GM18502 (cell line): ENCODE measurements around the gene DHRS12.

Experiments used
- ATAC-seq: cut with Tn5 transposase; IDR thresholded peaks from one replicate; pipeline ENCODE4 v1.9.1; 2021; ENCODE audit warnings: mild to moderate bottlenecking; ENCODE audit not compliant: unreplicated experiment, poor library complexity

DHRS12 gene

GRCh38 chr13:51733374-51734298 lies 70.3 kb downstream of the DHRS12 start:
- no peak for ATAC-seq

DNA sequence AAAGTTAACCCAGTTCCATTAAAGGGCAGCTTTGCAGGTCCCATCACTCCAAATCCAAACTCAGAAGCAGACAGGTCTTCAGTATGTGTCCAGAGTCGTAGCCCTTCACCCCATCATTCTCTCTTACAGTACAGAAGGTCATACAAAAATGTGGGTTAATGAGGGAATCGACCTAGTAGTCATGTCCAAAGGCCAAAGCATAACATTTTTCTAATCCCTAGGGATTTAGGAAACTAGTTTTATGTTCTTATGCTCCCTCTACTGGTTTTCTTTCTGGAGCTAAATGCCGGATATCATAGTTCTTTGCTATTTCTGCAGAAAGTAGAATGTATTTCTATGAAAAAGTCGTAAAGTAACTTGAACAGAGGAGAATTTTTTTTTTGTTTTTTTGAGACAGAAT lies 72.2 kb downstream of the DHRS12 start:
- ATAC-seq = no peak

DNA sequence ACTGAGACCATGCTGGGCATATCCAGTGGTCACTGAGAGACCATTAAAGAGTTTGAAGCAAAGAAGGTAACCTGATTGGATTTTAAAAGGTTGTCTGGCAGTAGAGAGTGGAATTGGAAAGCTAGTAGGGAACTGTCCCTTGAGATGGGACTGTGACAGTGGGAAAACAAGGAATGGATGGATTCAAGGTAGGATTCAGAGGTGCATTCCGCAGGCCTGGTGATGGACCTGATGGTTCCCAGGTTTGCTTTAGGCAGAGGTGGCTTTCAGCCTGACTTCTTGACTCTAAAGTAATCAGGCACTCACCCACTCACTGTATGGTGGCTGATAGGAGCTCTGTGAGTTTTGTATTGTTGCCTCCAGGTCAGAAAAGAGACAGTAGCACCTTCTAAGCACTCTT lies 73.0 kb downstream of the DHRS12 start:
- ATAC-seq = no peak

DNA sequence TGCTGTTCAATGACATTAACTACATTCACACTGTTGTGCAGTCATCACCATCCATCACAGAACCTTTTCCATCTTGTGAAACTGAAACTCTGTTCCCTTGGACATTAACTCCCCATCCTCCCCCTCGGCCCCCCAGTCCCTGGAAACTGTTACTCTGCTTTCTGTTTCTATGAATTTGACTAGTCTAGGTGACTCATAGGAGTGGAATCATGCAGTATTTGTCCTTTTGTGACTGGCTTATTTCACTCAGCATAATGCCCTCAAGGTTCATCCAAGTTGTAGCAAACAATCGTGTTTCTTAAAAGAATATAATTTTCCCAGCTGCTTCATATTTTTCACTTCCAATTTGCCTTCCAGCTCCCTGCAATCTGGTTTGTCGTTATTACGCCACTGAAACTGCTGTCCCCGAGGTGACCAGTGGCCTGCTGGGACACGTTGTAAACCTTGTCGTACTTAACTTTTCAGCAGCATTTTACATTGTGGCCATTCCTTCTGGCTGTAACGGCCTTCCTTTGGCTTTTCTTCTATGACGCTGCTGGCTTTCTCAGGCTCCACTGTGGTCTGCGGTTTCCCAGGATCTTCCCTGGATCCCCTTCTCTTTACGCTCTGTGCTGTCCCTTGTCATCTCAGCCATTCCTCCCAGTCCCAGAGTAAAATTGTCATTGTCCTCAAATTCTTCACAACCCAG lies 74.0 kb downstream of the DHRS12 start:
- ATAC-seq = no peak

GRCh38 chr13:51728972-51729371 lies 75.0 kb downstream of the DHRS12 start:
- no peak for ATAC-seq

- ATAC-seq = no peak
These were observed 75.7 kb downstream of the DHRS12 start for GRCh38 chr13:51728275-51728673.

- no peak for ATAC-seq
These were observed 76.2 kb downstream of the DHRS12 start for GRCh38 chr13:51727634-51728274.

DNA sequence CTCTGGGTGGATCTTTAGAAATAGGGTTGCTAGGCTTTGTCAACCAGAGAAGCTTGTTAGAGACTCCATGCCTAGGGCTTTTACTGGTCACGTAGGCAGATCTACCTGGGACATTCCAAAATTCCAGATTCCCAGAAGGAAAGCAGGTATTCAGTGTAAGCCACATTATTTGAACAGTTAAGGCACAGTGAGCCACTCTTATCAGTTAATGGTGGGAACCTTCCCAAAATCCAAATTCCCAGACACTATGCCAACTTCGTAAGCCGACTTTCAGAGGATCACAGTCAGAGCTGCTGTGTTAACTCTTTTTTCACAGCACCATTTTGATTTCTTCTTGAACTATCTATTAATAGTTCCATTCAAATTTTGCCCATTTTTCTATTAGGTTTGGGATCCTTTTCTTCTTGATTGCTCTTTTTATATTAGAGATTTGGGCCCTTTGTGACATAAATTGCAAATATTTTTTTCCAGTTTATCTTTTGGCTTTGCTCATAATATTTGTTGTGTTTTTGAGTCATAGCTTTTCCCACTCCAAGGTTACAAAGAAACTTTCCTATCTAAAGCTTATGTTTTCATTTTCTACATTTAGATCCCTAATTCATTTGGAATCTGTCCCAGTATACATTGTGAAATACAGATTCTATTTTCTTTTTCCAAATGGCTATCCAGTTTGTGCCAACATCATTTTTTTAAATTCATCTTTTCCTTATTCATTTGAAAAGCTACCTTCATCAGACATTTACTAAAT lies 77.3 kb downstream of the DHRS12 start:
- ATAC-seq = no peak

DNA sequence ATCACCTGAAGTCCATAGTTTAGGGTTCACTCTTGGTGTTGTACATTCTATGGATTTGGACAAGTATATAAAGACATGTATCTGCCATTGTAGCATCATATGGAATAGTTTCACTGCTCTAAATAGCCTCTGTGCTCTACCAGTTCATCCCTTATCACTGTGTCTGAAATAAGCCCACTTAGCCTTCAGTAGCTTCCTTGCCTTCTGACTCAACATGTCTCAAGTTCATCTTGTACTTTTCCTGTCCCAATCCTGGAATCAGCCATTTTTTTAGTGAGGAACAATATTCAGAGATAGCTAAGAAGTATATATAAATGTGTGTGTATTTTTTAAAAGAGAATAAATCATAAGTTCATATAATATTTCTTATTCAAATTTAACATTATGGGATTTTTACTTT lies 79.2 kb downstream of the DHRS12 start:
- ATAC-seq = no peak

DNA sequence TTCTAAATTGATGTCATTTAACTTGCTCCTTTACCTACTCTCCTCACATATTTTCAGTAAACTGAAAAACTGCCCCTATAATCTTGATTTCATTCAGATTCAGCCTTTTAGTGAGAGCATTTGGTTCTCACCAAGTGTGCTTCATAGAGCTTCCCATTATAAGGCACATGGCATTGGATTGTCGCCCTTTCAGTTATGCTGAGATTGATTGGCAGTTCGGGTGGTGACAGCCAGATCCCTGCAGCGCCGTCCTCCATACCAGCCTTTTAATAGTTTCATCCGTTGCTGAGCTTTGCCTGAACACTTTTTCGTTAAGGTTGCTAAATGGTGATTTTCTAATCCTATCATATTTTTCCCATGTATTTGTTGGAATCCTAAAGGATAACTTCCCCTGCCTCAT lies 80.4 kb downstream of the DHRS12 start:
- no peak for ATAC-seq

DNA sequence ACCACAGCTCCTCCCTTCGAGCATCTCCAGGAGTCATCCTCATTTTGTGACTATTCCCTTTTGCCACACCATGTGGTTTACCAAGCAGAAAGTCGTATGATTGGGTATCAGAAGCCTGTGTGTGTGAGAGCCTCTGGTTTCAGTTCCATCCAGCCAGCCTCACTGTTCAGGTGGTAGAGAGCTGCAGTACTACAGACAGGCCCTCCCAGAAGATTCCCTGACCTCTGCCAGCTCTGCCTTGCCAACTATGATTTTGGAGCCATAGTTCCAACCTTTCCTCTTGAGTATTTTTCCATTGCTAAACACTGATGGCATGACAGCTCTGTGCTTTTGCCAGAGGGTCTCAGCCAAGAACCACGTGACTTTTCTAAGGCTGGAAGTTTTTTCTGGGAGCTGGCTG lies 82.5 kb downstream of the DHRS12 start:
- ATAC-seq = peak; percentile 86

GRCh38 chr13:51719394-51719793 lies 84.6 kb downstream of the DHRS12 start:
- no peak for ATAC-seq
